ENCODE data around the gene CTPS1.

CTPS1 gene

DNA sequence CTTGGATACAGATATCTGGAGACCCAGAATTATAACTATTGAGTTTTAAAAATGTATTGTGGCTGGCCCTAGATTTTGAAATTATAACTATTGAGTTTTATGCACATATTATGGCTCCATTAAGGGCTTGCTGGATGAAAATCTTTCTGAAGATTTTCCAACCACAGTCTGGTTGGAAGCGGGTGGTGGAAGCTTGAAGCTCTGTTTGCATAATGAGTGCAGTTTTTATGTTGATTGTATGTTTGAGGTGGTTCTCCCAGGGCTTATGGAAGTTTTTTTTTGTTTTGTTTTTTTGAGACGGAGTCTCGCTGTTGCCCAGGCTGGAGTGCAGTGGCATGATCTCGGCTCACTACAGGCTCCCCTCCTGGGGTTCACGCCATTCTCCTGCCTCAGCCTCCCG lies 10.1 kb upstream of the CTPS1 start:
- DNase-seq = no peak

GRCh38 chr1:40971966-40972365 lies 7.5 kb upstream of the CTPS1 start:
- DNase-seq = no peak

DNA sequence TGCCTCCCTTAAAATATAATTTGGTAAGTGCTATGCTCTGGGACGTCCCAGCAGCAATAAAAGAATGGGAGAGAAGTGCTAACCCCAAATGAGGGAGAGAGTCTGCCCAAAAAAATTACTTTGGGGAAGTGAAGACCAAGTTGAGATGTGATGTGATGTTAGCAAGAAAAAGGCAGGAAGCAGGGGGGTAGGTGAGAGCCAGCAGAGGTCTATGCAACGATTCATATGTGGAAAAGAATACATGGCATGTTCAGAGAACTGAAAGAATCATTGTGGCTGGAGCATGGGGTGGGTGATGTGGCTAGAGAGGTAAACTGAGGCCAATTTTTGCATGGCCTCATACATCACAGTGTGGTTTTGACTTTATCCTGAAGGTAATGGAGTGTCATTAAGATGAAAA lies 5.6 kb upstream of the CTPS1 start:
- DNase-seq = no peak

GRCh38 chr1:40974945-40975344 lies 4.6 kb upstream of the CTPS1 start:
- DNase-seq = no peak

- no peak for DNase-seq
These were observed 2.4 kb upstream of the CTPS1 start for GRCh38 chr1:40976952-40977690.

DNA sequence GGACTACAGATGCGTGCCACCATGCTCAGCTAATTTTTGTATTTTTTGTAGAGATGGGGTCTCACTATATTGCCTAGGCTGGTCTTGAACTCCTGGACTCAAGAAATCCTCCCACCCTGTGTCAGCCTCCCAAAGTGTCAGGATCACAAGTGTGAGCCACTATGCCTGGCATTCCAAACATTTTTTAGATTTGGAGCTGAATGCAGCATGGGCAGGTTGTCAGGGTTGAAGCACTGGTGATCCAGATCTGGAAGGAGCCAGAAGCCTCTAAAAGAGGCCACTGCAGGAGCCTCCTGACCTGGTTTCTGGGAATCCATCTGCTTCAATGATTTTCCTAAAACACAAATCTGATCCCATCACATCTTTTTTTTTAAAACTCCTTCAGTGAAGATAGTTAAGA lies 1.8 kb upstream of the CTPS1 start:
- no peak for DNase-seq

DNA sequence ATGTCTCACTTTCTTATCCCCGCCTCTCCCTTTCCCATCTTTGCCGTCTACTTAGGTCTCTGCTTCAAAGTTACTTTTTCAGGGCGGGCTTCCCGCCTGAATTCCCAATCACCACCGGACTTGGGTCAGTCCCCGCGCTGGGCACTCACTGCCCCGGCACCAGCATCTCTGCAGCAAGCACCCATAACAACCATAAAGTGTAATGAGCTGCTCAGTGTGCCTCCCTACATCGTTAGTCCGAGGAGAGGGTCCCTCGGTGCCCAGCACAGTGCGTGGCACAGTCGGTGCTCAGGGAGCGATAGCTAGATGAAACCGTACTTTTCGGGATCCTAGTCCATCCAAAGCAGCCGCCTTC lies 633 bp upstream of the CTPS1 start:
- DNase-seq = no peak

GRCh38 chr1:40980068-40980452 lies 564 bp downstream of the CTPS1 start:
- no peak for DNase-seq

- DNase-seq = peak; percentile 19
These were observed 1.1 kb downstream of the CTPS1 start for GRCh38 chr1:40980453-40981121.

- DNase-seq = no peak
These were observed 2.4 kb downstream of the CTPS1 start for GRCh38 chr1:40981691-40982448.

GRCh38 chr1:40982721-40983120 lies 3.2 kb downstream of the CTPS1 start:
- DNase-seq = no peak

DNA sequence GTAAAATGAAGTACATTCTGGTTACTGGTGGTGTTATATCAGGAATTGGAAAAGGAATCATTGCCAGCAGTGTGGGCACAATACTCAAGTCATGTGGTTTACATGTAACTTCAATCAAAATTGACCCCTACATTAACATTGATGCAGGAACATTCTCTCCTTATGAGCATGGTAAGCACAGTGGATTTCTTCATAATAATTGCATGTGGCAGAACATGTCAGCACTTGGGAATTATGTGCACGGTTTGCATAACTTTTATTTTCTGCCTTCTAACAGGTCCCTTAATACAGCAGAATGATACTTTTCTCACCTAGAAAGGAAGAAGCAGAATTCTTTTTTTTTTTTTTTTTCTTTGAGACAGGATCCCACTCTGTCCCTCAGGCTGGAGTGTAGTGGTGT lies 3.8 kb downstream of the CTPS1 start:
- no peak for DNase-seq

DNA sequence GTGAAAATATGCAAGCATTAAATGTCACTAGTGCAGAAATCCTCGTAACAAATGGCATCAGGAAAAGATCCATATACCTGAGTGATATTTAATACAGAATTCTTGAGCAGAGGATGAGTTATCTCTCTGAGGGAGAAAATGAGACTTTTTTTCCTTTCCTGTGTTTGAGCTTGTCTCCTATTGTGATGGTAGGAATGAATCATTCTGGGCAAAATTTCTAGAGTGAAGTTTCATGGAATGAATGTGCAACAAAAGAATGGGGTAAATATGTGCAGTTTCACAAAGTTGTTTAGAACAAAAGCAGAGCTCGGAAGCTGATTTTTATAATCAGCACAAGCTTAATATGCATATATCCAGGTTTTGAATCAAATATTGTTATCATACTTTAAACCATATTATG lies 4.6 kb downstream of the CTPS1 start:
- DNase-seq = no peak

DNA sequence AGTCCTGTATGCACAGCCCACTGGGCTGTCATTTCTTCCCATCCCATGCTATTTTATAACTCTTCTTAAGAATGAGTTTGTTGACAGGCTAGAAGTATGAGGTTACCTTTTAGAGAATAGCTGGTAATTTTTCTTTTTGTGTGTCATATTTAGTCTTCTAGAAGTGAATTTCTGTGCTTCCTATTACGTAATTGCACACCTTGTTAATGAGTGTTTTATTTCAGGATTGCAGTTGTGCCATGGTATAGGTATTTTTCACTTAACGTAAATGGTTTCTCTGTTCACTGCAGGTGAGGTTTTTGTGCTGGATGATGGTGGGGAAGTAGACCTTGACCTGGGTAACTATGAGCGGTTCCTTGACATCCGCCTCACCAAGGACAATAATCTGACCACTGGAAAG lies 5.0 kb downstream of the CTPS1 start:
- DNase-seq = no peak

DNA sequence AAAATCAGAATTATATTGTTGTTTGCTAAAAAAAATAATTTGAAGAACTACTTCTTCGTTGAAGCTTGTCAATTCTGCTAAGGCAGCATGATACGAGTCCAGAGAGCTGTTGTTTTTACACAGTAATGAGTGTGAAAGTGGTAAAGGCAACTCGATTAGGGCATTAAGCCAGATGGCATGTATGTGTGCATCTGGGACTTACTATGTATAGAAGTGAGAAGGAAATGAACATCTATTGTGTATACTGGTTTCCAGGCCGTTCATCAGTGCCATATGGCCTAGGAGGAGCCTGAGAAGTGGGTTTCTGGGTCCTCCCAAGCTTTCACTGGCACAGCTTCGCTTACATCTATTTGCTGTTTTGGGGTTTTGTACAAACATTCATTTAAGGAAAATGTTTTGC lies 5.7 kb downstream of the CTPS1 start:
- DNase-seq = no peak

DNA sequence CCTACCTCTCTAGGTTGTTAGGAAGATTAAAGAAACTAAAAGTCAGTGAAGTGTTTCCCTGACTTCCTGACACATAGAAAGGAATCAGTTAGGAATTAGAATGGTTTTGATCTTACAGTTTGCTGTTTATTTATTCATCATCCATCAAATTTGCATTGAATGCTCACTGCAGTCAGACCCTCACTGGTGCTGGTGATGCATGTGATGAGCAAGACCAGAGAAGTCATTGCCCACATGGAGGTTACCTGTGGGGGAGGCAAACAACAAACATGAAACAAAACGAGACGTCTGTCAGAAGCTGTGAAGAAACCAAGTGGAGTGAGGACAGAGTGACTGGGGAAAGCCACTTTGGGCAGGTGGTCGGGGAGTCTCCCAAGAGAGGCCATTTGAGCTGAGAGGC lies 6.4 kb downstream of the CTPS1 start:
- no peak for DNase-seq

- DNase-seq = no peak
These were observed 6.9 kb downstream of the CTPS1 start for GRCh38 chr1:40986328-40986783.

DNA sequence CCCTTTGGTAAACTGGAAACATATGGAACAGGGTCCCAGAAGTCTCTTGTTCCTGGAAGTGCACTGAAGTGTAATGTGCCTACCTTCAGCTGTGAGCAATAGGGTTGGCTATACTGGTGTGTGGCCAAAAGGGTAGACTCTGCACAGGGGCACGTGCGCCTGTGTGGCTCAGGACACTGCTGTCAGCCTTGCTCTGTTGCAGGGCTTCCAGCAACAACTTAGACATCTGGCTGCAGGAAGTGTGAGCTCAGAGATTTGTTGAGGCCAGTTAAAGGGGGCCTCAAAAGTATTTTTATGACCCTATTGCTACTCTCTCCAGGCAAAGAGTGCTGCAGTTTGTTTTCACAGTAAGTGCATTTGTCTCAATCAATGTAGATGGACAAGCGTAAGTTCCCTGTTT lies 7.5 kb downstream of the CTPS1 start:
- DNase-seq = no peak

- no peak for DNase-seq
These were observed 8.2 kb downstream of the CTPS1 start for GRCh38 chr1:40987439-40988276.

DNA sequence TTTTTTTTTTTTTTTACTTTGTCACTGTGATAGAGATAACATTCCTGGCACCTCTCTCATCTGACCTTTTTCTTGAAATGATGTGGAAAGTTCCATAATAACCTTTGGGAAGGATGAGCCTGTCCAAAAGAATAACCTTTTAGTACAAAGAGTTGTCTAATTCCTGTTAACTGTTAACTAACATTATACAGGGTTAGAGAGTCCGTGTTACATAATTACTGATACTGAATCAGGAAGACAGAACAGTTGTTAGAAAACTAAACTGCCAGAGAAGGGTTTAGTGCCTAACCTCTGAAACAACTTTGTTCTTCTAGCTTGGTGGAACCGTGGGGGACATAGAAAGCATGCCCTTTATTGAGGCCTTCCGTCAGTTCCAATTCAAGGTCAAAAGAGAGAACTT lies 8.8 kb downstream of the CTPS1 start:
- DNase-seq = no peak

- no peak for DNase-seq
These were observed 9.6 kb downstream of the CTPS1 start for GRCh38 chr1:40989066-40989465.

DNA sequence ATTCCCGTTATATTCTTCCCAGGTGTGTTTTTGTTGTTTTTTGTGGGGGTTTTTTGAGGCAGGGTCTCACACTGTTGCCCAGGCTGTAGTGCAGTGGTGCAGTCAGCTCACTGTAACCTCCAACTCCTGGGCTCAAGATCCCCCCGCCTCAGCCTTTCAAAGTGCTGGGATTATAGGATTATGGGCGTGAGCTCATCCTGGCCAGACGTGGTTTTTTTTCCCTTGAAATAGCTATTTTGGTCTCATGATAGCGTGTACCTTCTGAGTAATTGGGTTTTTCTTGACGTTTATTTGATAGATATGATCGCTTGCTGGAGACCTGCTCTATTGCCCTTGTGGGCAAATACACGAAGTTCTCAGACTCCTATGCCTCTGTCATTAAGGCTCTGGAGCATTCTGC lies 17.6 kb downstream of the CTPS1 start:
- DNase-seq = no peak

- no peak for DNase-seq
These were observed 19.2 kb downstream of the CTPS1 start for GRCh38 chr1:40998668-40999067.
